ES-I3 (cell line): ENCODE measurements around the gene SLC22A23.
"Not testable (repeated sequence)": the region's sequence is repeated elsewhere in the genome, so short reads cannot be mapped to it uniquely, and the experiment has no call there.

Experiments used
- H3K36me3 ChIP-seq: 2 replicates; pipeline ENCODE4 v1.6.1; 2013; ENCODE audit warnings: mild to moderate bottlenecking, low read length, control low read depth, moderate library complexity; ENCODE audit not compliant: insufficient read depth
- H3K4me1 ChIP-seq: 2 replicates; pipeline ENCODE4 v1.6.1; 2013; ENCODE audit warnings: mild to moderate bottlenecking, control low read depth, low read length; ENCODE audit not compliant: insufficient read depth
- H3K9ac ChIP-seq: 2 replicates; pipeline ENCODE4 v1.6.1; 2013; ENCODE audit warnings: low read depth, mild to moderate bottlenecking, low read length, moderate library complexity
- H3K9me3 ChIP-seq: 2 replicates; pipeline ENCODE4 v1.6.1; 2013; ENCODE audit warnings: mild to moderate bottlenecking, low read length, moderate library complexity; ENCODE audit not compliant: control insufficient read depth, insufficient read depth

The SLC22A23 gene

DNA sequence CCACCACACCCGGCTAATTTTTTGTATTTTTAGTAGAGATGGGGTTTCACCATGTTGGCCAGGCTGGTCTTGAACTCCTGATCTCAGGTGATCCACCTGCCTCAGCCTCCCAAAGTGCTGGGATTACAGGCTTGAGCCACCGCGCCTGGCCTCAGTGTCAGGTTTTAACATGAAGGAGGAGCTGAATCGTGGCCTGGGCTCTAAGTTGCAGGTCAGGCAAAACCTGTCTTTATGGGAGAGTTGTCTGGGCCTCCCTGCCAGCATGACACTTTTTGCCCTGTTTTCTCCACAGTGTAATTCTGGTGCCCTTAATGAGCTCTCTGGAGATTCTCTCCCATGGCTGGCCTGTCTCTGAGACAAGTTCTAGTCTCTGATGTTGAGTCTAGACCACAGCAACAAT is 78.0 kb downstream of the SLC22A23 start:
- H3K9ac ChIP-seq, H3K9me3 ChIP-seq, H3K36me3 ChIP-seq, H3K4me1 ChIP-seq: not testable (repeated sequence)

DNA sequence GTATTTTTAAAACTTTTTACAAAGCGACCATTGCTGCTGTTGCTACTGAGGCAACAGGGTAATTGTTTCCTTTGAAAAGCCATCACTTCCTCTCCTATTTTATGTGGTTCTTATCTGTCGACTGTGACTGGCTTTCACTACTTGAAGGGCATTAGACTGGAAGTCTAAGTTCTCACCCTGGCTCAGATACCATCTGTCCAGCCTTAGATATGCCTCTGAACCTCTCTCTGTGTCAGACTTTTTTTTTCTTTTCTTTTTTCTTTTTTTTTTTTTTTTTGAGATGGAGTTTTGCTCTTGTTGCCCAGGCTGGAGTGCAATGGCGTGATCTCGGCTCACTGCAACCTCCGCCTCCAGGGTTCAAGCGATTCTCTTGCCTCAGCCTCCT is 78.5 kb downstream of the SLC22A23 start:
- H3K9me3 ChIP-seq, H3K9ac ChIP-seq, H3K4me1 ChIP-seq, H3K36me3 ChIP-seq: not testable (repeated sequence)

DNA sequence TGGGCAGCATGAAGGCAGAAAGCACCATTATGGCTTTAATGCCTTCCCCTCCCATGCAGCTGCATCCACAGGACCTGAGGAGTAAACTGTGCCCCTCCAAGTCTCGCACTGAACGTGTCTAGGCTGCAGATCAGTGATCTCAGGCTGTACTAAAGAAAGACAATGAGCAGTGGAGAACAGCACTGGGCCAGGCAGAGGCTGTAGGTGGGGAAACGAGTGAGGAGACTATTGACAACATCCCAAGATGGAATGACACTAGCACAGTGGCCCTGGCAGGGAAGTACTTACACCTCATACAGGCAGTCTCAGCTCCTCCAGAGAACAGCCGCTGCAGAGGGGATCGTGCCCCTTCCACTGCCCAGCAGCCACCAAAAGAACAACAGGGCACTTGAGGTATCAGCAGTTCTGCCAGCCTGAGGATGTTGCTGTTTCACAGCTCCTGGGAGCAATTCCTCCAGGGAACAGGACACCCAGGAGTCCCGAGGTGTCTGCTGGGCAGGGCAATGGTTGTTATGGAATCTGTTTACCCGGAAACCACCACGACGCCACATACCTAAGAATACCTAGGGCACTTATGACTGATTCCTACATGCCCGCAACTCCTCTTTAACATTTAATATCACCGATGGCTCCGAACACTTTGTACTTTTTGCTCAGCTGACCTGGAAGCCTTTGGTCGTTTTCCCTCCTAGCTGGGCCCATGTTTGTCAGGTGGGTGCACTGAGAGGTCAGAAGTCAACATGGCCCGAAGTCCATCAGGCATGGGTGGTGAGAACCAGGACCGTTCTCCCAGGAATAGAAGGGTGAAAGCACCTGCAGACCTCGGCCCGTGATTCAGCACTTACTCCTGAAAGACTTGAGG is 79.1 kb downstream of the SLC22A23 start:
- Histone ChIP-seq H3K36me3 (no peaks in the 10 kb centered on the region), H3K4me1 (no peaks in the 10 kb centered on the region; the same call in 1 of the 2 replicates), H3K9me3 (no peaks in the 10 kb centered on the region), H3K9ac (no peak overlapping the region)

DNA sequence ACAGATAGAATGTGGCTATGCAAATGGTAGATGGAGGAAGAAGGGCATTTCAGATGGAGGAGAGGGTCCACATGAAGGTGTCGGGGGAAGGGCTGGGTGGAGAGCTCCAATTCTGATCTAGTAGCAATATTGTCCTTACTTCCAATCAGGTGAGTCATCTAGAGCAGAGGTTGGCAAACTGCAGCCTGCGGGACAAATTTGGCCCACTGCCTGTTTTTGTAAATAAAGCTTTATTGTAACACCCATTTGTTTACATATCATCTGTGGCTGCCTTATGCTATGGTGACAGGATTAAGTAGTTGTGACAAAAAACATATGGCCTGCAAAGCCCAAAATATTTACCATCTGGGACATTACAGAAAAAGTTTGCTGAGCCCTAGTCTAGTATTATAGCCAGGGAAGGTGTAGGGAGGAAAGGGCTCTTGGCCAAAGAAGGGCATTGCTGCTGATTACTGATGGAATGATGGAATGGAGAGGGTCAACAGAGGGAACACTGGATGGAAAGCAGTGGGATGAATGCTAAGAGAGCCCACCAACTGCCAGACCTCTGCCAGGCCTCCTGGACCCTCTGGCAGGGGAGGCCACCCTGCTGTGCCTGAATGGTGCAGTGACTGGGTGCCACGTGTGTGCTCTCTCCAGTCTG is 79.8 kb downstream of the SLC22A23 start:
- Histone ChIP-seq H3K36me3 (no peaks in the 10 kb centered on the region), H3K4me1 (no peaks in the 10 kb centered on the region; the same call in 1 of the 2 replicates), H3K9ac (no peak overlapping the region), H3K9me3 (no peaks in the 10 kb centered on the region)

DNA sequence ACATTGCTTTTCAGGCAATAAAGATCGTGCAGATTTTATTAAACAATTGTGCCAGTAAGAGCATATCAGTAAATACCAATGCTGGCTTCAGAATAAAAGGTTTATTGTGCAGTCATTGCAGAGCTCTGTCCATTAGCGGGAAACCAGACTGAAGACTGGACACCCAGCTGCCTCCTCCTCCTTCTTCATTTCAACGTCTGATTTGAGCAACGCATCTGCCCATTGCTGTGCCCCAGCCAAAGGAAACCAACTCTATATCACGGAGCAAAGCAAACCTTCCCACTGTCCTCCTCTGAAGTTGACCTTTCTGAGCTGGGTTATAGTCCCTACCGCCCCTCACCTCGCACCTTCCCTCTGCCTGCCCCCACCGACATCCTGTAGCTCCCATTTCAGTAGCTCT is 80.8 kb downstream of the SLC22A23 start:
- no peaks in the 10 kb centered on the region; the same call in 1 of the 2 replicates for H3K4me1 ChIP-seq
- H3K36me3 ChIP-seq, result no peaks in the 10 kb centered on the region
- no peak overlapping the region for H3K9ac ChIP-seq
- no peaks in the 10 kb centered on the region for H3K9me3 ChIP-seq

DNA sequence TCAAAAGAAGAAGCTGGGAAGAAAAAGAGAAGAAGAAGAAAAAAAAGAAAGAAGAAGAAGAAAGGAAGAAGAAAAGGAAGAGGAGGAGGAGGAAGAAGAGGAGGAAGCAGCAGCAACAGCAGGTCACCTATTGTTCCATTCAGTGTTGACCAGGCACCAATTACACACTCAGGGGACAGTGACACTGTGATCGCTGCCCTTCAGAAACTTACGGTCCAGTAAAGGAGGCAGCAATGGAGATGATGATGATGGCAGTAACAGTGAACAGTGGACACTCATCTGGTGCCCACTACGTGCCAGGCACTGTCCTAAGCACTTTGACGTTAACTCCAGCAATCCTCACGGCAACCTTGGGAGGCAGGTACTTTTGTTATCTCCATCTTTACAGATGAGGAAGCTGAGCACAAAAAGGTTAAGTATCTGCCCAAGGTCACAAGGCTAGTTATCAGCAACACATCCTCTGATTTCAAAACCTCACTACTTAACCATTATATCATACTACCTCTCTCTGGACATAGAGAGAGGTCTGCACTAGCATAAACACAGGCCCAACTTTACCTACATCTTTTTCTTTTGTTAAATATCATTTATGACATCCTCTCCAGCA is 83.2 kb downstream of the SLC22A23 start:
- Histone ChIP-seq H3K9ac (no peak overlapping the region), H3K36me3 (no peaks in the 10 kb centered on the region), H3K4me1 (no peaks in the 10 kb centered on the region; the same call in 1 of the 2 replicates), H3K9me3 (no peaks in the 10 kb centered on the region)

DNA sequence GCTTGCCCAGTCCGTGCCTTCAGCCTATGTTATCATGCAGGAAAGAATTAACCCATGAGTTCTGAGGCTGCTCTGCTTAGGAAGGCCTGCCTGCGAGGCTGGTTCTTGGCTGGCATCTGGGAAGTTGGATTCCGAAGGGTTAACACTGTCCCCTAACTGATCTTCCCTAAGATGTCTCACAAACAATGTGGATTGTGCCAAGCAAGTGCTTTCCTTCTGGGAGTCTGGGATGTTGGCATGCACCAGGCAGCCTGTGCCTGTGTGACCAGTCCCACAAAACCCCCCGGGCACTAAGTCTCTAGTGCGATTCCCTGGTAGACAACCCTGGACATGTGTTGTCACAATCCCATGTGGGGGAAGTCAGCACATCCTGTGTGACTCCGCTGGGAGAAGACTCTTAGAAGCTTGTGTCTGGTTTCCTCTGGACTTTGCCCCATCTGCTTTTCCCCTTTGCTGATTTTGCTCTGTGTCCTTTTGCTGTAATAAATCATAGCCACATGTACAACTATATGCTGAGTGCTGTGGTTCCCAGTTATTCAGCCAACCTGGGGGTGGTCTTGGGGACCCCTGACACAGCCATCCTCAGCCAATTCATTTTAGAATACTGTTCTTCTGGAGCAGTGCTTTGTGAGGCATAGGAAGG is 83.8 kb downstream of the SLC22A23 start:
- H3K4me1 ChIP-seq, result no peaks in the 10 kb centered on the region; the same call in 1 of the 2 replicates
- no peak overlapping the region for H3K9ac ChIP-seq
- no peaks in the 10 kb centered on the region for H3K9me3 ChIP-seq
- H3K36me3 ChIP-seq, result no peaks in the 10 kb centered on the region

DNA sequence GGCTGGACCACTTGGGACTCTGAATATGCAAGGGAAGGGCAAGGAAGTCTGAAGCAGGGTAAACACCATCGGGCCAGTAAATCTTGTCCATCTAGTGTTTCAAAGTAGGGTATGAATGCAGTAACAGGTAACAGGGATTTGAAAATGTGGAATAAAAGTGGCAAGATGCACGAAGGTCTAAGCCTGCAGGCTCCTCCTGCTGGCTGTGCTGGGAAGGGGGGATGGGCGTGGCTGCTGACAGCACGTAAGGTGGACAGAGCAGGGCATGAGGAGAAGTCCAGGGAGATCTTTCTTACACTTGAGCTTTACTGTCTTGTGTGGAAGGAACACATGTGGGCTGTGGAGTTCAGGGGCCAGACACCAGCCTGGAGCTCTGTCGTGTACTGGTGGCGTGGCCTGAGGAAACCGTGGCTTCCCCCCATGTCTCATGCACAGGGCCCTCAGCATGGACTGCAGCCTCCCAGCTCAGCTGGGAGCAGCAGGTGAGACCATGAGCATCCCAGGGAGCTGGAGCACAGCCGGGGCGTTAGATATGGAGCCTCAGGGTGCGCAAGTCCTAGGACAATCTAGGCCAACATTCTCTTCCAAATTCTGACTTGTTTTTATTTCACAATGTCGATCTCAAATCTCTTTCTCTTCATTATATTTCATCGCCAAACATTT is 84.5 kb downstream of the SLC22A23 start:
- H3K4me1 ChIP-seq, result no peaks in the 10 kb centered on the region; the same call in 1 of the 2 replicates
- H3K9me3 ChIP-seq, result no peaks in the 10 kb centered on the region
- H3K36me3 ChIP-seq, result no peaks in the 10 kb centered on the region
- no peak overlapping the region for H3K9ac ChIP-seq

DNA sequence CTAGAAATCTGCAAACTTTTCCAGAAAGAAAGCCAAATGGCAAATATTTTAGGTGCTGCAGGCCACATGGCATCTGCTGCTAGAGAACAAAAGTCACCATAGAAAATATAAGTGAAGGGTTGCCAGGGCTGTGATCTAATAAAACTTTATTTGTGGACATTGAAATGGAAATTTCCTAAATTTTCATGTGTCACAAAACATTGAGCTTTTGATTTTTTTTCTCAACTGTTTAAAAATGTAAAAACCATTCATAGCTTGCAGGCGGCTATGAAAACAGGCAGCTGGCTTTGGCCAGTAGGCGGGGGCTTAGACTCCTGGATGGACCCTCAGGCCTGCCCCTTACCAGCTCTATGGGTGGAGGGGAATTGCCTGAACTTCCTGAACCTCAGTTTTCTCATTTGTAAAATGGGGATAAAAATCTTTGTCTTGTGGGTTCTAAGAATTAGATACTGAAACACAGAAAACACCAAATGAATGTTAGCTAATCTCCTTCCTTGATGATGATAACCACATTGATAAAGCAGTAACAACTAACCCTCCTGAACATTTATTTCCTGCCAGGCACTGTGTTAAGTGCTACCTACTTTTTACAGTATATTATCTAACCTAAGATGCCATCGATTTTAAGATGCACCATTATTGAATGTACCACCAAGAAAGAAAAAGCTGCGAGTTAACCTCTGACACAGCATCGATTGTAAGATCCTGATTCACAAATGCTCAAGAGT is 85.5 kb downstream of the SLC22A23 start:
- no peaks in the 10 kb centered on the region for H3K36me3 ChIP-seq
- H3K9me3 ChIP-seq, result no peaks in the 10 kb centered on the region
- H3K4me1 ChIP-seq, result no peaks in the 10 kb centered on the region; the same call in 1 of the 2 replicates
- no peak overlapping the region for H3K9ac ChIP-seq

DNA sequence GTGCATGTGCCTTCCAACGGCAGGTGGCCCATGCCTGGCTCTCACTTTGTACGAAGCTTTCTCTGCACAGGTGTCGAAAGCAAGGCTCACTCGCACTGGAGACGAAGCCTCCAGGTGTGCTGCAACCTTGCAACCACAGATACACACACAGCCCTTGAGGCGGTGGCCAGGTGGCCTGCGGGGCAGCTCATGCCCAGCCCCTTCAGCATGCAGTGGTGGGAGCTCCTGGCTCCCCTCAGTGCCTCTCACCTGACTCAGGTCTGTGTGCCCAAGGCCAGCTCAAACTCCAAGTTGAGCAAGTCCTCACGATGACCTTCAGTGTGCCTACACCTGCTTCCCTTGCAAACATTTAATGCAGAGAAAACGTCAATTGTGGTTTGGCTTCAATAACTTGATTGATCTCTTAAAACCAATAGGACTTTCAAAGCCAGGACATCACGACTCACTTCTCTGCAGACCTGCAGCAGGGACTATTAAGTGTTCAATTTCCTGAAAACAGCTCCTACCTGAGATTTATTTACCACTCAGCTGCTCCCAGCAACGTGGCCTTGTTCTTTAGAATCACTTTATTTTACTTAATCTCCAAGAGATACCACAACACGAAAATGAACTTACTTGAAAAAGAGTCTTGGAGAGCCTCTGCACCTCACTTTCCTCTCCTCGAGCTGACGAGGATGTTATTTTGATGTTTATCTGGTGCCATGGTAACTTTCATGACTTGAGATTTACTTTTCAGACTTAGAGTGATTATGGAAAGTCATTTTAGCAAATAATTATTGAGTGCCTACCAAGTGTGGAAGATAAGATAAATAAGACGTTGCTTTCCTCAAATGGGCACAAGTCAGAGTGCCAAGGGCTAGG is 86.3 kb downstream of the SLC22A23 start:
- Histone ChIP-seq H3K36me3 (no peaks in the 10 kb centered on the region), H3K9me3 (no peaks in the 10 kb centered on the region), H3K9ac (no peak overlapping the region), H3K4me1 (no peaks in the 10 kb centered on the region; the same call in 1 of the 2 replicates)

DNA sequence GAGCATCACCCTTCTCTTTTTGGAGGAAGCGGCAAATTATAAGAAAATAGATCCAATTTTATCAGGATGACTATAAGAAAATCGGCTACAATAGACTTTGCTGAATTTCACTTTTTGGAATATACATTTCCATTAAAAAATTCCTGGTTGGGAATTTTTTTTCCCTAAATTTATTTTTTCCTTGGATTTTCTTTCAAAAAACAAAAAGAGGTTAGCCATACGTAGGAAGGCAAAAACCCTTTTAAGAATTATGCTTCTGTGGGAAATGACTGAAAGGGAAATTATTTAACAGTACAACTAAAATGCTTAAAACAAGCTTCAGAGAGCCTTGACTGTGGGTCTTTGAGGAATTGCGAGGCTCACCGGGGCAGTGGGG is 86.9 kb downstream of the SLC22A23 start:
- H3K36me3 ChIP-seq, result no peaks in the 10 kb centered on the region
- H3K9me3 ChIP-seq, result no peaks in the 10 kb centered on the region
- H3K4me1 ChIP-seq, result no peaks in the 10 kb centered on the region; the same call in 1 of the 2 replicates
- no peak overlapping the region for H3K9ac ChIP-seq

DNA sequence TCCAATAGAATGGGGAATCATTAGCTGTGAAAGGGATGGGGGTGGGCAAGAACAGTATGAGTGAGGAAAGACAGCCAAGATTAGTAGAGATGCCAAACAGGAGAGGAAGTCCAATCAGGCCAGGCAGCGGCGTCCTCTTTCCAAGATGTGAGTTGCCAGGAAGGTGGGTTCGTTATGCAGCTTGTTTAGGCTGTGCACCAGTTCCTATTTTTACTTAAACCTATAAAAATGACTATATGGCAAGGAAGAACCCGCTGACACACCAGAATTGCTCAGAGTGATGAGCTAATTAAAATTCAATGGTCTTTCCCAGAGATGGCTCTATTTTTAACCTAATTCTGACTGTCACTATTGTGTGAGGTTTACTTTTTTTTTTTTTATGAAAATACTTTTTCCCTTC is 88.2 kb downstream of the SLC22A23 start:
- no peaks in the 10 kb centered on the region; the same call in 1 of the 2 replicates for H3K4me1 ChIP-seq
- H3K9ac ChIP-seq, result no peak overlapping the region

DNA sequence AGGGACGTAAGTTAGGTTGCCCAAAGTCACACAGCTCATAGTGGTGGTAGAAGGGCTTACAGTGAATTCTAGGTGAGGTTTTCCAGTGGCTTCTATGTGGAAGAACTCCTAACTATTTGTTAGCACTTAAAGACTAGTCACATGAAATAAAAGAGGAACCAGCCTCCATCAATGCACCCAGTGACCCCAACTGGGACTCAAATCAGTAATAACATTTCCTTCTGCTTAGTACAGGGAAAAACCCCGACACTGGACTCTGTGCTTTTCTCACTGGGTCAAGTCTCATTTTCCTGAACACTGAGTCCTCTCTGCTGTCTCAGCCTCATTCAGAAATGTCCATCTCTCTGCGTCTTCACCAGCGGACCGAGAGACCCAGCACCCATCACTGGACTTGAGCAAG is 89.2 kb downstream of the SLC22A23 start:
- H3K9ac ChIP-seq, result no peak overlapping the region
- no peaks in the 10 kb centered on the region for H3K9me3 ChIP-seq

More for the DNA sequence above, 88.2 kb downstream of the SLC22A23 start:
- H3K36me3 ChIP-seq, result no peaks in the 10 kb centered on the region
- no peaks in the 10 kb centered on the region for H3K9me3 ChIP-seq

More for the DNA sequence above, 89.2 kb downstream of the SLC22A23 start:
- Histone ChIP-seq H3K4me1 (peaks cover 7% of the 10 kb centered on the region; the same call in 1 of the 2 replicates), H3K36me3 (no peaks in the 10 kb centered on the region)
